ENCODE data around the gene DDIAS.
A peak's percentile ranks its signal among the peaks of the same experiment; 100 is the strongest.
"Not testable (repeated sequence)": the region's sequence is repeated elsewhere in the genome, so short reads cannot be mapped to it uniquely, and the experiment has no call there.

The DDIAS gene

GRCh38 chr11:82901165-82901921, at the start of gene DDIAS:
TSS of gene DDIAS (plus strand) at chr11:82901736. CDS start at chr11:82914739, 13,003 bp downstream.
- DNase-seq, result peak; percentile 92

DNA sequence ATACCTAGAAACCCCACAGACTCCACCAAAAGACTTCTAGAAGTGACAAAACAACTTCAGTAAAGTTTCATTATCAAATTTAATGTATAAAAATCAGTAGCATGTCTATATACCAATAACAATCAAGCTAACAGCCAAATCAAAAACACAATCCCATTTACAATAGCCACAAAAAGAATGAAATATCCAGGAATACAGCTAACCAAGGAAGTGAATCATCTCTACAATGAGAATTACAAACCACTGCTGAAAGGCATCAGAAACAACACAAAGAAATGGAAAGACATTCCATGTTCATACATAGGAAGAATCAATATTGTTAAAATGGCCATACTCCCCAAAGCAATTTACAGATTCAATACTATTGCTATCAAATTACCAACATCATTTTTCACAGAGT, 47.3 kb upstream of the DDIAS start:
- DNase-seq, result no peak

GRCh38 chr11:82854916-82855315, 46.6 kb upstream of the DDIAS start:
- DNase-seq, result not testable (repeated sequence)

GRCh38 chr11:82855616-82856015, 45.9 kb upstream of the DDIAS start:
- DNase-seq, result no peak

DNA sequence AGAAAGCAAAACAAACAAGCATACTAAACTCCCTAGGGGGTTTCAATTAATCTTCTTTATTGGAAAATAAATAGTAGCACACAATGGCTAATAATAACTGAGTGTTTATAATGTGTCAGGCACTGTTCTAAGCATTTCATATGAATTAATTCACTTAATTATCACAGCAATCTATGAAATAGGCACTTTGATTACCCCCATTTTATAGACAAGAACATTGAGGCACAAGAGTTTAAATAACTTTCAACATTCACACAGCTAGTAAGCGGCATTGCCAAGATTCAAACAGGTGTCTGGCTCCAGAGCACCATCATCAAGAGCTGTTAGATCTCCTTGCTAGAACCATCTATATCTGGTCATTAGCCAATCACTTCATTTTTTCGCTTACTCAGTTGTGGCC, 44.4 kb upstream of the DDIAS start:
- no peak for DNase-seq

GRCh38 chr11:82858133-82858532, 43.4 kb upstream of the DDIAS start:
- no peak for DNase-seq

DNA sequence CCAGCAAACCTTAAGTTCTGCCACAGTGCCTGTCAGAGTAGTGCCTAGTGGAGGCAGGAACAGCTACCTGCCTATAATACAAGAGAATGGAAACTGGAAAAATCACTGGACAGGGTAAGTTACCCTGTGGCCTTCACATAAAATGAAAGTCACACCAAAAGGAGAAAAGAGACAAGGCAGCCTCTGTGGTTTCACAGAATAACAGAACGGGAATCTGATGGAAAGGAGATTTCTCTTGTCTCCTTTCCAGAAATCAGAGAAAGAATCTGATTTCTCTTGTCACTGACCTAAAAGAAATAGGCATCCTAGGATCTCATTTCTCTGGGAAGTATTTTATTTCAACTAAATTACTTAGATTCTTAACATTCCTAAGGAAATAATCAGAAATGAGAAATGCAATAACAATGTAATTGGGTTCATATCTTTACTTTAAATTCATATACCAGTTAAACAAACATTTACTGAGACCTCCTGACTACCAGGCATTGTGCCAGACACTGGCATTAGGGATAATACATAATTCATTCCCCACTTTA, 42.9 kb upstream of the DDIAS start:
- DNase-seq, result no peak

GRCh38 chr11:82859750-82860149, 41.8 kb upstream of the DDIAS start:
- no peak for DNase-seq

DNA sequence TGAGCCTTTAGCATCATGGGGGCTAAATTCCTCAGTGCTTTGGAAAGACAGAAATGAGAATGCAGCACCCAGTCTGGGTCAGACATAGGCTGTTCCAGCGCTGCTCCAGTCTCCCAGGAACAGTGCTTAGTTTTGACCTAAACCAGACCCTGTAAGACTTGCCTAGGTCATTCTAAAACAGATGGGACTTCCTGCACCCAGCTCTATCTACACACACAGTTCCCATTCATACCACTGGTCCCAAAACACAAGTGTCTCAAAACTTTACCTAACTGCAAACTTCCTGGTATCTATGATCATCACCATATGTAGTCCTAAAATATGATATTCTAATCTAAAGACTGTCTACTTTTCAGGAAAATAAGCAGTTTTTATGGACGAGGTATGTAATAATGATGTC, 39.2 kb upstream of the DDIAS start:
- no peak for DNase-seq

DNA sequence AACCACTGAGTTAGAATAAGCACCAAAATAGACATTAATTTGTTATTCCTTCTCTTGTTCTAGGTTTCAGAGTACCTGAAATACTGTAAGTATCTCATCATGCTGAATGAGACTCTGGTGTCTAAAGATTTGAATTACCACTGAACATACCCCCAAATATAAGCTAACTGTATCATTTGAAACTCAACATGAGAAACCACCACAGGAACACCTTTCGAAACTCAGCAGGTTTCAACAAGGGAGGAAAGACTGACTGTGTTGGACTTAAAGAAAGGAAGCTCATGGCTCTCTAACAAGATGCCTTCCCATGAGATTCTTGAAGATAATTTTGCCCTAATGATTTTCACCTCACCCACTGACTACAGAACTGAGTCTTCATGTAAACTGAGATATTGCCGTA, 38.3 kb upstream of the DDIAS start:
- DNase-seq, result no peak

- DNase-seq, result no peak
Measured at GRCh38 chr11:82864268-82864667, 37.3 kb upstream of the DDIAS start.

DNA sequence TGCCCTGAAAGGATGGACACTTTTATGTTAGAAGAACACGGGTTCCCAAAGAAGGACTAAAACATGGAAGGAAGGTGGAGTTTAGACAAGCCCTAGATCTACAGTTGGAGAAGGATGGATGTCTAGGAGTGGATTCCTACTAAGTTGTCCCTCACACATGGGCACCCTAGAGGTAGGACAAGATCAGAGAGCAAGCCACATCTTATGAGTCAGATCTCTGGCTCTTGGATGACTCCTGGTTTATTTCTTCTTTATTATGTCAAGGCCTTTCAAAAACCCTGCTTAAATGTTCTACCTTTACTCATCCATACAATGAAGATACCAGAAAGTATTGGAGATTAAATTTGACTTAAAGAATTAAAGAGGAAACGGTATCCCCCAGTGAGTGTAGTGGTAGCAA, 35.7 kb upstream of the DDIAS start:
- no peak for DNase-seq

DNA sequence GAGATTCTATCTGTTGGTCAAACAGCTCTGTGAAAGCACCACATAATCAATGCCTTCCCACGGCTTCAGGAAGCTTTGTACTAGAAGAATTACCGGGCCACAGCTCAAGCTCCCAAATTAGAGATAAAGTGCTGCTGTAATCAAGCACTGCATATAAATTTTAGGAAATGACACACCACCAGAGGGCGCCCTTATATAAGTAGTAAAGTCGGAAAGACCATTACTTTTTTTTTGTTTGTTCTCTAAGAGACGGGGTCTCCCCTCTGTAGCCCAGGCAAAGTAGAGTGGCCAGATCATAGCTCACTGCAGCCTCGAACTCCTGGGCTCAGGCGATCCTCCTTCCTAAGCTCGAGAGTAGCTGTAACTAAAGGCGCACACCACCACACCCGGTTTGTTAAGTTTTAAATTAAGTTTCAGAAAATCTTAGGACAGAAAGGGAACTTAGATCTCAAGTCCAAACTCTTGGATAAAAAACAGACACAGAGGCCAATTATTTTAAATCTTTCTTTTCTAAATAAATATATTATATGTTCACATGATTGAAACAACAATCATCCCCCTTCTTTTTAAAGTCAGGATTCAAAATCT, 33.9 kb upstream of the DDIAS start:
- DNase-seq, result peak; percentile 43

- no peak for DNase-seq
Measured at GRCh38 chr11:82869657-82870056, 31.9 kb upstream of the DDIAS start.

GRCh38 chr11:82871646-82872045, 29.9 kb upstream of the DDIAS start:
- DNase-seq, result no peak

- no peak for DNase-seq
Measured at GRCh38 chr11:82872377-82873150, 29.0 kb upstream of the DDIAS start.

DNA sequence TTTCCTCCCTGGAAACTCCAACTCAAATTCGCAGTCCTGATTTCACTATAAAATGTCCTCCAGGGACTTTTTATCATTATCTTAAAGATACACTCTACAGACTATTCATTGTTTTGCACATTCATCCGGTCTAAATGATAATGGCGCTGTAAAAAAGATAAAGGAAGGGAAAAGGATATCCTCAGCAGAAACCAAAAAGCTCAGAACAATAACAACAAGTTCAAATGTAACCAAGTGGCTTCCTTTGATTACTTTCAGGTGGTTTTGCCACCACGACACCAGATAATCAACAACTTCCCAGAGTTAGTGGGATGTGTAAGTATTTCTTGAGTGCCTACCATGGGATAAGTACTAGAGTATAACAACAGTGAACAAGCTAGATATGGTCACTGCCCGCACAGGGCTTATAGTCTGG, 27.6 kb upstream of the DDIAS start:
- DNase-seq, result no peak

- no peak for DNase-seq
Measured at GRCh38 chr11:82874646-82875523, 26.7 kb upstream of the DDIAS start.

DNA sequence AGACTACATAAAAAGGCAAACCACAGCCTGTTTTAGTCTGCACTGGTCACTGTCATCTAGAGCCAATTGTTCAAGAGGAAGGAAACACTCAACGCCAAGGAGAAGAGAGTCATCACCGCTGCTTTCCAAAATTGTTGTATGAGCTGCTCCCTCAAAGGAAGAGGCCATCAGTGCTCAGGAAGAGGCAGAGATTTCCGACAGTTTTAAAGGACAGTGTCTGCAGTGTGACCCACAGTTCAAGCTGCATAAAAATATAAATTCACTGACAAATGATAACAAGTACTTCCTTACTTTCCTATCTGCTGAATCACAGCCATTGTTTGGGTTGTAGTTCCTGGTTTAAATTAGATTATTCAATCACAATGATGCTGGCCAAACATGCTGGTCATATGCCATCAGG, 17.7 kb upstream of the DDIAS start:
- no peak for DNase-seq

DNA sequence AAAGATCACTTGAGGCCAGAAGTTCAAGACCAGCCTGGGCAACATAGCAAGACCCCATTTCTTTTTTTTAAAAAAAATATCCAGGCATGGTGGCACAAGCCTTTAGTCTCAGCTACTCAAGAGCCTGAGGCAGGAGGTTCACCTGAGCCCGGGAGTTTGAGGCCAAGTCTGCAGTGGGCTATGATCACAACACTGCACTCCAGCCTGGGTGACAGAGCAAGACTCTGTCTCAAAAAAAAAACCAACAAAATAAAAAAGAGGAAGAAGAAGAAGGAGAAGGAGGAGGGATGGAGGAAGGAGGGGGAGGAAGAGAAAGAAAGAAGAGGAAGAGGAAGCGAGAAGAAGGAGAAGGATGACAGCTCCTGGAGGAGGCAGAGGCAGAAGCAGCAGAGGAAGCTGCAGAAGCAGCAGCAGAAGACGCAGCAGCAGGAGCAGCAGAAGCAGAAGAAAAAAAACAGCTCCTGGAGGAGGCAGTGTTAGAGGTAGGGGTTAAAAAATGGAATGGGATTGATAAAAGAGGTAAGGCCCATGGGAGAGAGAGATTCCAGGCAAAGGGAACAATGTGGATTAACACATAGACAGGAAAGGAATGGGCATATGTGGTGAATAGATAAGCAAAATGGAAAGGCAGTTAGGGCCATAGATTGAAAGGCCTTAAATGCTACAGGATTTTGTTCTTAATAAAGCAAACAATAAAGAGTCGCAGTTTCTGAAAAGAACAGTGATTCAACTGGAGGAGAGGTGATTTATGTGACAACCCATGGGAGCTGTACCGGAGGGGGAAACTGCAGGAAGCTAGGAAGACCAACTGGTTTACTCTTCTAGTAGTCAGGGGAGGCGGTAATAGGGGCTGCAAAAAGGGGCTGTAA, 12.2 kb upstream of the DDIAS start:
- no peak for DNase-seq

DNA sequence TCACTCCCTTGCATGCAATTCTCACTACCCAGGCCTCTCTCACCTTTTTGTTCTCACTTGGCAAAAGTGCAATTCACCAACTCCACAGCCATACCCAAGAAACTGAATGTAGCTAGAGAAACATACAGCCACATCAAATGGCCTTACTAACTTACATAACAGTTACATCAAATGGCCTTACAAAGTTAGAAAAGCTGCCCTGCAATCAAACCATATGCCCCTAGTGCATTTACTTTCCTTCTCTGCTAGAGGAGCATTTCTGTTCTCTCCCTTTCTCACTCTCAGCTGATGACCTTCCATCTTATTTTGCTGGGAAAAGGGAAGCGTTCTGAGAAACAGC, 11.6 kb upstream of the DDIAS start:
- no peak for DNase-seq

GRCh38 chr11:82890936-82891335, 10.6 kb upstream of the DDIAS start:
- no peak for DNase-seq

Measured in NCI-H187 treated with DMSO at 0.1 percent for 48 hours (cell line).